Sigmoid colon (tissue), 4 donors: Measurements from ENCODE around the gene PGLYRP4.

ENCODE experiments used
- CTCF ChIP-seq, 4 experiments: fragments of 450-650 bp in 3 of 4; fragments of 200-600 bp in 1 of 4; IDR thresholded peaks; one replicate each; pipeline ENCODE4 v1.5.1; 2016 to 2019; ENCODE audit warnings: antibody characterized with exemption in 4 of 4, mild to moderate bottlenecking in 3 of 4, moderate library complexity in 2 of 4
- EP300 ChIP-seq, 4 donors: sonication (generic); formaldehyde crosslinking; IDR thresholded peaks; one replicate each; pipeline ENCODE4 v1.6.1; 2017; ENCODE audit warnings: antibody characterized with exemption in 4 of 4
- POLR2A ChIP-seq, 2 donors: fragments of 450-650 bp; IDR thresholded peaks; one replicate each; pipeline ENCODE4 v1.6.1; 2016; ENCODE audit warnings: antibody characterized with exemption in 2 of 2, mild to moderate bottlenecking in 2 of 2, moderate library complexity in 2 of 2
- POLR2AphosphoS5 ChIP-seq, 4 donors: sonication (generic); formaldehyde crosslinking; IDR thresholded peaks; one replicate each; pipeline ENCODE4 v1.6.1; 2017; ENCODE audit warnings: antibody characterized with exemption in 4 of 4

GRCh38 chr1:153392258-153392657 is 43.6 kb upstream of the PGLYRP4 start:
- TF ChIP-seq POLR2AphosphoS5 (IDR thresholded peaks at IDR 0.05) = no peak
- no peak for TF ChIP-seq CTCF (IDR thresholded peaks at IDR 0.05)
- TF ChIP-seq POLR2A (IDR thresholded peaks at IDR 0.05) = no peak
- TF ChIP-seq EP300 (IDR thresholded peaks at IDR 0.05) = no peak
